Gastrocnemius medialis (tissue), 4 donors: ENCODE results near the gene RNF213.

Source experiments
- CTCF ChIP-seq, 5 experiments: fragments of 450-650 bp in 3 of 5; fragments of 200-600 bp in 2 of 5; sonication (generic) in 2 of 5; IDR thresholded peaks in 4 of 5; conservative IDR thresholded peaks in 1 of 5; 1 replicate in 4 of 5; 2 replicates in 1 of 5; pipeline ENCODE4 v1.5.1; 2016 to 2019; ENCODE audit warnings: antibody characterized with exemption in 5 of 5, mild to moderate bottlenecking in 3 of 5, moderate library complexity in 3 of 5
- POLR2A ChIP-seq, 2 donors: fragments of 450-650 bp; IDR thresholded peaks; one replicate each; pipeline ENCODE4 v1.6.1; 2017; ENCODE audit warnings: antibody characterized with exemption in 2 of 2, mild to moderate bottlenecking in 2 of 2, moderate library complexity in 2 of 2

GRCh38 chr17:80360396-80360795 lies 99.7 kb downstream of the RNF213 start:
- TF ChIP-seq CTCF (IDR thresholded peaks at IDR 0.05 in 4 of 5, conservative IDR thresholded peaks at IDR 0.05 in 1 of 5) (no peak), POLR2A (IDR thresholded peaks at IDR 0.05) (no peak)
